Measurements from ENCODE around the gene KRTAP19-5. TPM values are rescaled to one million over a fixed set of nuclear protein-coding genes. Genes with fewer than 3 reads are reported as not detected.
"Not testable (repeated sequence)": the region's sequence is repeated elsewhere in the genome, so short reads cannot be mapped to it uniquely, and the experiment has no call there.

The KRTAP19-5 gene
- not detected for polyA plus RNA-seq

DNA sequence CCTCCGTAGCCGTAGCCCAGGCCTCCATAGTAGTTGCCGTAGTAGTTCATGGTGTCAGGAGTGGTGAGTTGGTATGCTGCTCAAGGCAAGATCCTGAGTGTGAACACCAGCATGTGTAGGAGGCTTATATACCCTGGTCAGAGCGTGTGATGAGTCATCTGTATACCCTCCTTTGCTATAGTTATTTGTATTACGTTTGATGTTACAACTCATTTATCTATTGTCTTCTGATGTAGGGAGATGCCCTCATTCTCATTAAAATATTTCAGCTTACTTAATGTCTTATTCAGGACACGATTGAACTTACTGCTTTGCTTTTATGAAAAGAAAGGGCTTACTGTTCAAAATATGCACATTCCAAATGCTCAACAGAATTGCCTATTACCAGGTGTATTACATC, at the start of gene KRTAP19-5:
TSS of gene KRTAP19-5 (minus strand) at position 101 of the 400 bp plus-strand sequence. CDS start at position 50, 51 bp downstream.
- Mint-ChIP-seq H3K36me3 (no peaks in the 10 kb centered on the region), H3K4me1 (no peaks in the 10 kb centered on the region), H3K27me3 (no peaks in the 10 kb centered on the region), H3K4me3 (no peak within 1 kb of the TSS), H3K27ac (no peak within 1 kb of the TSS), H3K9me3 (peaks cover 0 to 4% (median 0%) of the 10 kb centered on the region in 3 donors)

DNA sequence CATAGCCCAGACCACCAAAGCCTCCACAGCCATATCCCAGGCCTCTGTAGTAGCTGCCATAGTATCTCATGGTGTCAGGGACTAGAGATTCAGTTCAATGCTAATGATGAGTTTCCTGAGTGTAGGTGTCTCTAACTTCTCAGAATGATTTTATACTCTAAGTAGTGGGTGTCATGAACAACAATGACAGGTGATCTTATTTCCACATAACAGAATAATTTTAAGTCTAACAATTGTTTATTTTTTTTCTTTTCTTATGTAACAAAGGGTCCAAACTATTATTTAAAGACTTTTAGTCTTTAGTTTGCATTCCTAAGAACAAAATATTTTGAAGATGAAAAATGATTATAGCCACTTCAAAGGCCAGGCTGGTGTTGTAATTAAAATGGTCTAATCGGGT, 39.8 kb upstream of the KRTAP19-5 start, which contains the start of gene KRTAP19-6:
TSS of gene KRTAP19-6 (minus strand) at position 101 of the 400 bp plus-strand sequence. CDS start at position 70, 31 bp downstream.
- Mint-ChIP-seq H3K27me3 (no peaks in the 10 kb centered on the region), H3K9me3 (peaks cover 0 to 16% (median 2%) of the 10 kb centered on the region in 3 donors), H3K4me3 (no peak within 1 kb of the TSS), H3K36me3 (no peaks in the 10 kb centered on the region), H3K27ac (peak within 1 kb of the TSS in 1 of 3 donors; percentile 0), H3K4me1 (no peaks in the 10 kb centered on the region)

DNA sequence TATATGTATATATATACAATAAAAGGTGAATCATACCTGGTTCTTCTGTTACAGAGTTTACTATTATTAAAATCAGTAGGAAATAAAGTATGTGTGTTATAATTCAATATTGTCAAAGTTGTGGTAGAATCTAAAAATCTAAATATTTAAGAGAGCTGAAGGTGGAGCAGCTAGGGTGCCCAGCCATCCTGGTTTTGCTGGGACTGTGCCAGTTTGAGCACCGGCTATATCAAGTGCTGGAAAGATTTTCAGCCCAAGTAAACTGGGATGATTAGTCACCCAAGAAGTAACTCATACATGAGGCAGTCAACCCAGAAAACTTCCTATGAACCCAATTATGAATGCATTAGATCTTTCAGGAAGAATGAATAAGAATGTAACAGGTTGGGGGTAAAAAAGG, 16.9 kb upstream of the KRTAP19-5 start:
- Mint-ChIP-seq H3K4me1 (peaks cover 0 to 1% (median 0%) of the 10 kb centered on the region in 3 donors), H3K36me3 (peaks cover 2% of the 10 kb centered on the region), H3K27me3 (no peaks in the 10 kb centered on the region), H3K27ac (no peak overlapping the region), H3K4me3 (no peak overlapping the region), H3K9me3 (peaks cover 0 to 11% (median 4%) of the 10 kb centered on the region in 3 donors)

DNA sequence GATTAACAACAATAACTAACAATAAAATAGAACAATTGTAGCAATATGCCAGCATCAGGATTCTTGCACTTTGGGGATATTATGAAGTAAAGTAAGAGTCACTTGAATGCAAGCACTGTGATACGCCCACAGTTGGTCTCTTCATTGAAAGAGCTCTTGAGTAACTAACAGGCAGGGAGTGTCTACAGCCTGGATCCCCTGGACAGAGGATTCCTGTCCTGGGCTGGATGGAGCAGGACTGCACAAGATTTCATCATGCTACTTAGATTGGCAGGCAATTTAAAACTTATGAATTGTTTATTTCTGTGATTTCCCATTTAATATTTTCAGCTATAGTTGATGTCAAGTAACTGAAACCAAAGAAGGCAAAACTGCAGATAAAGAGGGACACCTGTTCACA, 13.7 kb upstream of the KRTAP19-5 start:
- Mint-ChIP-seq H3K27me3 (no peaks in the 10 kb centered on the region), H3K27ac (no peak overlapping the region), H3K4me1 (peaks cover 0 to 1% (median 0%) of the 10 kb centered on the region in 3 donors), H3K9me3 (peaks cover 0 to 8% (median 4%) of the 10 kb centered on the region in 3 donors), H3K36me3 (no peaks in the 10 kb centered on the region), H3K4me3 (no peak overlapping the region)

DNA sequence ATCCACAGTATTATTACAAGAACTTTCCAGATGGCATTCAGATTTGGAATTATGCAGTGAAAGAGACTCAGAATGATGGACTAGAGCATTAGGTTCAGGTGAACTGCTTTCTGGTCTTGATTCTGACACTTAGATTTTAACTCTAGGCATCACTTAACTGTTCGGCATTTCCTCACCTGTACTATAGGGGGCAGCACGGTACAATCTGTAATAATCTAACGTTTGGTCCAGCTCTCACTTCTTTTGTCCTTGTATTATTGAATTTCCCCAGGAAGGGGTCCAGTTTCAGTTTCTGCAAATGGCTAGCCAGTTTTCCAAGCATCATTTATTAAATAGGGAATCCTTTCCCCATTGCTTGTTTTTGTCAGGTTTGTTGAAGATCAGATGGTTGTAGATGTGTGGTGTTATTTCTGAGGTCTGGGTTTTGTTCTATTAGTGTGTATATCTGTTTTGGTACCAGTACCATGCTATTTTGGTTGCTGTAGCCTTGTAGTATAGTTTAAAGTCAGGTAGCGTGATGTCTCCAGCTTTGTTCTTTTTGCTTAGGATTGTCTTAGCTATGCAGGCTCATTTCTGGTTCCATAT, 3.8 kb upstream of the KRTAP19-5 start:
- not testable (repeated sequence) for H3K27me3 Mint-ChIP-seq

DNA sequence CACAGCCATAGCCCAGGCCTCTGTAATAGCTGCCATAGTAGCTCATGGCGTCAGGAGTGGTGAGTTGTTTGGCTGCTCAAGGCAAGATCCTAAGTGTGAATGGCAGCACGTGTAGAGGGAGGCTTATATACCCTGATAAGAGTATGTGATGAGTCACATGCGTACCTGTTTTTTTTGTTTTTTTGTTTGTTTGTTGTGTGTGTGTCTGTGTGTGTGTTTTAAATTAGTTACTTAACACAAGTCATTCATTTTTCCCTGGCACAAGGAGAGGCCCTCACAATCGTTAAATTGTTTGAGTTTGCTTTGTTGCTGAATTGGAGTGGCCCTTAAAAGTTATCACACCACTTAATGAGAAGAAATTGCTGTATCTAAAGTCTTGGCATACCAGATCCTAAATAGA, 4.9 kb downstream of the KRTAP19-5 start, which contains the start of gene KRTAP19-4:
TSS of gene KRTAP19-4 (minus strand) at position 101 of the 400 bp plus-strand sequence. CDS start at position 46, 55 bp downstream.
- Mint-ChIP-seq H3K4me1 (no peaks in the 10 kb centered on the region), H3K27ac (no peak within 1 kb of the TSS), H3K9me3 (peaks cover 0 to 4% (median 0%) of the 10 kb centered on the region in 3 donors), H3K27me3 (no peaks in the 10 kb centered on the region), H3K36me3 (no peaks in the 10 kb centered on the region), H3K4me3 (no peak within 1 kb of the TSS)

More for the DNA sequence above, 3.8 kb upstream of the KRTAP19-5 start:
- H3K4me3 Mint-ChIP-seq, H3K9me3 Mint-ChIP-seq, H3K36me3 Mint-ChIP-seq, H3K27ac Mint-ChIP-seq, H3K4me1 Mint-ChIP-seq: not testable (repeated sequence)

DNA sequence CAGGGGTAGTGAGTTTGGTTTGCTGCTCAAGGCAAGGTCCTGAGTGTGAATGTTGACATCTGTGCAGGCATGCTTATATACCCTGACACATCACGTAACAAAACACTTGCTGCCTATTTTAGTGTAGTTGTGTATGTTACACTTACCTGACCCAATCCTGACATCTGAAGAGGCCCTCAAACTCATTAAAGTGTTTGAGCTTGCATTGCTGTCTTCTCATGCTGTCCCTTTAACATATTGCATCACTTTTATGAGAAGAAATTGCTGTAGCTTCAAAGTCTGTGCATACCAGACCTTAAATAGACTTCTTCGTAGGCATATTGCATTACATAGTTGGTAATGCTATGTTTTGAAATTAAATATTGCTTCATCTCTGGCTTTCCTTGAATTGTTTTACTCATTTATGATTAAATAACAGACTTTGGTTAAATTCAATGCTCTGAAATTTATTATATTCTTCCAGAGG, 9.9 kb downstream of the KRTAP19-5 start, which contains the start of gene KRTAP19-3:
TSS of gene KRTAP19-3 (minus strand) at position 51 of the 466 bp plus-strand sequence. CDS start 56 bp downstream, outside the sequence.
- H3K4me3 Mint-ChIP-seq = no peak within 1 kb of the TSS
- no peak within 1 kb of the TSS for H3K27ac Mint-ChIP-seq
- no peaks in the 10 kb centered on the region for H3K27me3 Mint-ChIP-seq
- H3K9me3 Mint-ChIP-seq = peaks cover 0 to 13% (median 4%) of the 10 kb centered on the region in 3 donors
- H3K36me3 Mint-ChIP-seq = no peaks in the 10 kb centered on the region
- no peaks in the 10 kb centered on the region for H3K4me1 Mint-ChIP-seq

DNA sequence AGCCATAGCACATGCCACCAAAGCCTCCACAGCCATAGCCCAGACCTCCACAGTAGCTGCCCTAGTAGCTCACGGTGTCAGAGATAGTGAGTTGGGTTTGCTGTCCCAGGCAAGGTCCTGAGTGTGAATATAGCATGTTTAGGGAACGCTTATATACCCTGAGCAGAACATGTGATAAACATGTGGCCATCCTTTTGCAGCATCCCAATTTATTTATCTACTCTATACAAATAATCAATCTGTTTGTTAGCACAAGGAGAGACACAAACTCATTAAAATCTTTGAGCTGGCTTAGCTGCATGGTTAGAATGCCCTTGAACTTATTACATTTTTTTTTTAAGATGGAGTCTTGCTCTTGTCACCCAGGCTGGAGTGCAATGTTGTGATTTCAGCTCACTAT, 14.6 kb downstream of the KRTAP19-5 start, which contains the start of gene KRTAP19-2:
TSS of gene KRTAP19-2 (minus strand) at position 101 of the 400 bp plus-strand sequence. CDS start at position 13, 88 bp downstream.
- Mint-ChIP-seq H3K36me3 (no peaks in the 10 kb centered on the region), H3K4me1 (no peaks in the 10 kb centered on the region), H3K27me3 (no peaks in the 10 kb centered on the region), H3K9me3 (peaks cover 3 to 25% (median 5%) of the 10 kb centered on the region in 3 donors), H3K27ac (no peak within 1 kb of the TSS), H3K4me3 (no peak within 1 kb of the TSS)

DNA sequence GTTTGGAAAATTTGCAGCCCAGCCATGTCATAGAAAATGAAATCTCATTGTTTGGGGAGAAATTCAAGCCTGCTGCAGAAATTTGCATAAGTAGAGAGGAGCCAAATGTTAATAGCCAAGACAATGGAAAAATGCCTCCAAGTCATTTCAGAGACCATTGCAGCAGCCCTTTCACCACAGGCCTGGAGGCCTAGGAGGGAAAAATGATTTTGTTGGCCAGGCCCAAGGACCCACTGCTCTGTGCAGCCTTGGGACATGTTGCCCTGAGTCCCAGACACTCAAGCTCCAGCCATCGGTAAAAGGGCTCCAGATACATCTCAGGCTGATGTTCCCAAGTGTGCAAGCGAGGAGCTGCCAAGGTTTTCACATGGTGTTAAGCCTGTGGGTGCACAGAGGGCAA, 15.8 kb downstream of the KRTAP19-5 start:
- no peaks in the 10 kb centered on the region for H3K27me3 Mint-ChIP-seq
- peaks cover 3 to 25% (median 5%) of the 10 kb centered on the region in 3 donors for H3K9me3 Mint-ChIP-seq
- no peaks in the 10 kb centered on the region for H3K4me1 Mint-ChIP-seq
- no peak overlapping the region for H3K27ac Mint-ChIP-seq
- no peaks in the 10 kb centered on the region for H3K36me3 Mint-ChIP-seq
- no peak overlapping the region for H3K4me3 Mint-ChIP-seq

DNA sequence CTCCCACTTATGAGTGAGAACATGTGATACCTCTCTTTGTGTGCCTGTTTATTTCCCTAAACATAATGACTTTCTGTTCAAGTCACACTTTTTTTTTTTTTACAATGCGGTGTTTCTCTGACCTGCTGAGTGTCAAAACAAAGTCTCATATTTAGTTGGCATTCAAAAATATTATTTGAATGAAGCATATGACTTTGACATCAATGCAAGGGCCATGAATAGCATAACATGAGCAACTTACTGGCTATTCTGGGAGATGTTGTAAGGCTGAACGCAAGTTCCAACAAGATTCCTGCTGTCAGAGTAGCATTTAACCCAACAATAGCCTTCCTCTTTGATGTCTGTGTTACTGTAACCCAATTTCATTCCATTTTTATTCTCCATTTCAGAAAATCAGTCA, 19.8 kb downstream of the KRTAP19-5 start:
- H3K27me3 Mint-ChIP-seq = no peaks in the 10 kb centered on the region
- H3K36me3 Mint-ChIP-seq = no peaks in the 10 kb centered on the region
- no peaks in the 10 kb centered on the region for H3K4me1 Mint-ChIP-seq
- no peak overlapping the region for H3K4me3 Mint-ChIP-seq
- no peak overlapping the region for H3K27ac Mint-ChIP-seq
- H3K9me3 Mint-ChIP-seq = peaks cover 1 to 17% (median 6%) of the 10 kb centered on the region in 3 donors

DNA sequence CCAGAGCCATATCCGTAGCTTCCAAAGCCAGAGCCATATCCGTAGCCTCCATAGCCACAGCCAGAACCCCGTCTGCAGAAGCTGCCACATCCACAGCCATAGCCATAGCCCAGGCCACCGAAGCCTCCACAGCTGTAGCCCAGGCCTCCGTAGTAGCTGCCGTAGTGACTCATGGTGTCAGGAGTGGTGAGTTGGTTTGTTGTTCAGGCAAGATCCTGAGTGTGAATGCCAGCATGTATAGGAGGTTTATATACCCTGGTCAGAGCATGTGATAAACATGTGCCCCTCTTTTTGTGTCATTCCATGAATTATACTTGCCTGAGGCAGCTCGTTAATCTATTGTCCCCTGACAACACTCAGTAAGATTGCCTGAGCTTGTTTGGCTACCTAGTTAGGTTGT, 21.8 kb downstream of the KRTAP19-5 start, which contains the start of gene KRTAP19-1:
TSS of gene KRTAP19-1 (minus strand) at position 223 of the 400 bp plus-strand sequence. CDS start at position 173, 50 bp downstream.
- H3K4me1 Mint-ChIP-seq = no peaks in the 10 kb centered on the region
- no peaks in the 10 kb centered on the region for H3K27me3 Mint-ChIP-seq
- no peak within 1 kb of the TSS for H3K4me3 Mint-ChIP-seq
- H3K27ac Mint-ChIP-seq = no peak within 1 kb of the TSS
- H3K36me3 Mint-ChIP-seq = no peaks in the 10 kb centered on the region
- H3K9me3 Mint-ChIP-seq = peaks cover 0 to 3% (median 3%) of the 10 kb centered on the region in 3 donors

DNA sequence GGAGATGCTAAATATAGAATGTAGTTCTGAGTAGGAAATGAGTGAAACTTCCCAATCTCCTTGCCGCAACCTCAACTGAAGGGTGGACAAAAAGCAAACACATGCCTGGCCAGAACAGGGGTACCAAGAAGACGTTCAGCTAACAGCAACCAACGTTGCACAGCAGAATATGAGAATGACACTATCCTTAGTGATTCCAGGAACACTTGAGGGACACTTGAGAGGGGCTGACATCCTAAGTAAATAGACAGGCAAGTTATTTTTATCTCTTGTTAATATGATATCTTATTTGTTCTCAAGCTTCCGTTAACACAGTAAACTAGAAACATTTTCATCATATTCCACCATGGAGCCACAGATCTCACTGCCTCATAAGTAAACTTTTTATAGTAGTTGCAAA, 22.7 kb downstream of the KRTAP19-5 start:
- no peaks in the 10 kb centered on the region for H3K4me1 Mint-ChIP-seq
- no peak overlapping the region for H3K27ac Mint-ChIP-seq
- H3K9me3 Mint-ChIP-seq = peaks cover 0 to 3% (median 0%) of the 10 kb centered on the region in 3 donors
- H3K4me3 Mint-ChIP-seq = no peak overlapping the region
- H3K36me3 Mint-ChIP-seq = no peaks in the 10 kb centered on the region
- no peaks in the 10 kb centered on the region for H3K27me3 Mint-ChIP-seq

DNA sequence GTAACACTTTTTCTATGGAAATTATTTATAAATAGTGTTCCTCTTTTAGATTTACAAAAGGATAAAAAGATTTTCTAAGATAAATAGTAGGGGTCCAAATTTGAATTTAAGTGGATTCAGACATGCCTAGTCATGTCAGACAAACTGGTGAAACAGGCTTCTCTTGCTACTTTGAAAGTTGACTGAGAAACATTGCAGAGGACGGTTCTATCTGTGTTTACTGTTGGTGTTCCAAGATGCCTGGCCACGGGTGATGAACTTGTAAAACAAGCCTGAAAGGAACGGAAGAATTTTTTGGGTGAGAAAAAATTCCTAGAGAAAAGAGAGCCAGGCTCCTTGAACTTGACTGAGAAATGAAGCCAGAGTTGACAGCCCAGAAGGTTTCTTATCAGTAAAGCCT, 23.9 kb downstream of the KRTAP19-5 start:
- Mint-ChIP-seq H3K4me1 (no peaks in the 10 kb centered on the region), H3K36me3 (no peaks in the 10 kb centered on the region), H3K4me3 (no peak overlapping the region), H3K27me3 (no peaks in the 10 kb centered on the region), H3K9me3 (peaks cover 0 to 3% (median 0%) of the 10 kb centered on the region in 3 donors), H3K27ac (no peak overlapping the region)

DNA sequence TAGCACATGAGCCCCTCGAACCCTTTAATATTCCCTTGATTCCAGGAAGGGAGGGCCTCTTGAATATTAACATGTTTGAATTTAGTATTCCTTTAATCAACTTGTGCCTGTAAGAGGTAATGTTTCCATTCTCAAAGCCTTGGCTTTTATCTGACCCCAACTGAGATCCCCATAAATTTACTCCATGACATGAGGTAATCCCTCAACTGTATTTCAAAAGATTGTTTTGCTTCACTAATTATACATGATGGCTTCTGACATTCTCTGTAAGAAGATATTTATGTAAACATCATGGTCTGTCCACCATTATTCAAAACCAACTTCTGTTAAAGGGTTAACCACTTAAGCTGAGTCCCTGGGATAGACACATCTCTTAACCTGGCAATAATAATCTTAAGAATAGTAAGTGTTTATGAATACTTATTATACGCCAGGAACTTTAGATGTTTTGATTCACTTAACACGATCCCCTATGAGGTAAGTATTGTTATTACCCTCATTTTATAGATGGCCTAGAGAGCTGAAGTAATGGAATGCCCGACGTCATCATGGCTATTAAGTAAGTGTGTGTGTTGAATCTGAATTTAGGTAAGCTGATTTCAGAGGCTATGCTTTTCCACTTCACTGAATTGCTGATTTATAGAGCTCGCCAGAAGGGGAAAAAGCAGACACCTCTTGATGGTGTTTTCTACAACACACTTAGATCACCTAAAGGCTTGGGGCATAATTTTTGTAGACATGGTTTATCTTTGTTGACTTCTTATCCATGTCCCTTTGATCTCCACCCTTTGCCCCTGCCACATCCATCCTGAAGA, 32.8 kb downstream of the KRTAP19-5 start:
- Mint-ChIP-seq H3K27ac (no peak overlapping the region), H3K36me3 (no peaks in the 10 kb centered on the region), H3K27me3 (no peaks in the 10 kb centered on the region), H3K4me3 (no peak overlapping the region), H3K9me3 (peaks cover 0 to 8% (median 4%) of the 10 kb centered on the region in 3 donors), H3K4me1 (no peaks in the 10 kb centered on the region)

DNA sequence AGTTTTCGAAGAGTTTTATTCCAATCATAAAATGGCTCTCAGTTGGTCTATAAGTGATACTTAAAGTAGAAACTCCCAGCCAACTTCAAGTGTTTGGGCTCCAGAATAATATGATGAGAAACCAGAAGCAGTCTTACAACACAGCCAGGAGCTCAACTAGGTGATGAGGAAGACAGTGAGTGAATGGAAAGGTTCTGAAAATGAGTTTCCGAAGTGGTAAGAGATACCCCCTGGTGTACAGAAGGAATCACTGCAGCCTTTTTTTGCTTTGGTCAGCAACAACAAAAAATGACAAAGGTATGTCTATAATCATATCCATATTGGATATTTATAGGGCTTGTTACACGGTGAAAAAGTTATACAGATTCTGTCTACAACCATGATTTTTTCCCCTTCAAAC, 38.2 kb downstream of the KRTAP19-5 start:
- peaks cover 0 to 1% (median 0%) of the 10 kb centered on the region in 3 donors for H3K9me3 Mint-ChIP-seq
- H3K36me3 Mint-ChIP-seq = no peaks in the 10 kb centered on the region
- H3K4me3 Mint-ChIP-seq = no peak overlapping the region
- no peaks in the 10 kb centered on the region for H3K4me1 Mint-ChIP-seq
- H3K27ac Mint-ChIP-seq = no peak overlapping the region
- no peaks in the 10 kb centered on the region for H3K27me3 Mint-ChIP-seq
